Lung microvascular endothelial cell (primary cell): ENCODE results near the gene SMC6. TPM values are rescaled to one million over a fixed set of nuclear protein-coding genes. Genes with fewer than 3 reads are reported as not detected.

Experiments used
- DNase-seq, 2 donors: peaks; one replicate each; pipeline versions ENCODE4 v3.0.0 to v3.0.0-alpha.2; 2010; ENCODE audit warnings: low read depth in 2 of 2
- total RNA-seq: library from RNA; depleted of rRNA; stranded (reverse); fragments of >200 nt; gene quantifications from 2 replicates; pipeline ENCODE4 v1.2.1, GENCODE V29; 2014

Gene SMC6
- total RNA-seq, 1 donor from 2014 or later: 10.9 TPM

- DNase-seq: no peak
Measured at GRCh38 chr2:17718689-17719088, 34.9 kb downstream of the SMC6 start.

DNA sequence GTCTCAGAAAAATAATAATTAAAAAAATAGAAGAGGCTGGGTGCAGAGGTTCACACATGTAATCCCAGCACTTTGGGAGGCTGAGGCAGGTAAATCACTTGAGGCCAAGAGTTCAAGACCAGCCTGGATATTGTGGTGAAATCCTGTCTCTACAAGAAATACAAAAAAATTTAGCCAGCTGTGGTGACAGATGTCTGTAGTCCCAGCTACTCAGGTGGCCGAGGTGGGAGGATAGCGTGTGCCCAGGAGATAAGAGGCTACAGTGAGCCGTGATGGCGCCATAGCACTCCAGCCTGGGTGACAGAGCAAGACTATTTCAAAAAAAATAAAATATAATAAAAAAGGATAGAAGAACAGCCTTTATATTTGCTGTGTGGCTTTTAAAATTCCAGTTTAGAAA lies 35.9 kb downstream of the SMC6 start:
- no peak for DNase-seq

- DNase-seq: peak in 1 of 2 donors; percentile 5
Measured at GRCh38 chr2:17713291-17713690, 40.3 kb downstream of the SMC6 start.

- DNase-seq: no peak
Measured at GRCh38 chr2:17710547-17711248, 42.9 kb downstream of the SMC6 start.

DNA sequence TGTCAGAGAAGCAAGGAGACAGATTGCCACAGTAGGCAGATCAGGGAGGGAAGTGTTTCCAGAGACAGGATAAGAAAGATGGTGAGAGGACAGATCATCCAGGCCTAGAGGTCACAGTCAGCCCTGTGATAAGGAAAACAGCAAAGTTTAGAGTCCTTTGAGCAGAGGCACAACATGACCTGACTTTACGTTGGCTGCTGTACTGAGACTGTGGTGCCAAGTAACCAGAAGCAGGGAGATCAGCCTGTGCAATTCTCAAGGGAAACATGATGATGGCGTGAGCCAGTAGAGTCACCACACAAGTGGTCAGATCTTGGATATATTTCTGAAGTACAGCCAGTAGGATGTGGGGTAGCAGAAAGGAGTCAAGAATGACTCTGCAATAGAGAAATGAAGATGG lies 43.7 kb downstream of the SMC6 start:
- no peak for DNase-seq

- no peak for DNase-seq
Measured at GRCh38 chr2:17708501-17708900, 45.1 kb downstream of the SMC6 start.

GRCh38 chr2:17706845-17707244 lies 46.8 kb downstream of the SMC6 start:
- no peak for DNase-seq

DNA sequence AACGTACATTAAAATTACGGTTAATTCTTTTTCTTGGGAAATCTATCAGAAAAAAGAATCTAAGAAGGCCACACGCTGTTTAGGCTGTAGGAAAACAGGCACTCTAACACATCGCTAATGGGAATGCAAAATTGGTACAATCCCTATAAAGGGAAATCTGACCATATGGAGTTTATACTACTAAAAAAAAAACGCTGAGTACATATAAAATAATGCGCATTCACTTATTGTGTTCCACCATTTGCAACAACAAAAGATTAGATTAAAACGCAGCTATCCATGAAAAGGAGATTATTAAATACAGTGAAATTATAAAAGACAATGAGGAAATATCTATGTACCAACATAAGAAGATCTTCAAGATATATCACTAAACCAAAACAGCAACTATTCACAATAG lies 62.8 kb downstream of the SMC6 start:
- no peak for DNase-seq

DNA sequence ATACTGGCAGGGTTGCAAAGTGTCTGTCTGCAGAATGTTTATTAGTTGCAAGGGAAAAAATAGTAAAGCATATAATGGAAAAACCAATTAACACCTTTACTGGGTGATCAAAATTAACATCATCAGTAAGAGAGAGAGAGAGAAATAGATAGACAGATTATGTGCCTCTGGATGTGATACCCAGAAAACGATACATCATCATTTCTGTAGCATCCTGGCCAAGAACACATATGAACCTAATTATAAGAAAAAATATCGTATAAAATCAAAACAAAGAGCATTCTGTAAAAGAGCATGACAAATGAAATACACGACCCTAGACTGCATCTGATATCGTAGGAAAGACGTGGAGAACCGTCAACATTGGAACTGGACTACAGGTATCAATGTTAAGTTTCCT lies 64.6 kb downstream of the SMC6 start:
- DNase-seq: no peak

GRCh38 chr2:17688600-17688999 lies 65.0 kb downstream of the SMC6 start:
- no peak for DNase-seq

DNA sequence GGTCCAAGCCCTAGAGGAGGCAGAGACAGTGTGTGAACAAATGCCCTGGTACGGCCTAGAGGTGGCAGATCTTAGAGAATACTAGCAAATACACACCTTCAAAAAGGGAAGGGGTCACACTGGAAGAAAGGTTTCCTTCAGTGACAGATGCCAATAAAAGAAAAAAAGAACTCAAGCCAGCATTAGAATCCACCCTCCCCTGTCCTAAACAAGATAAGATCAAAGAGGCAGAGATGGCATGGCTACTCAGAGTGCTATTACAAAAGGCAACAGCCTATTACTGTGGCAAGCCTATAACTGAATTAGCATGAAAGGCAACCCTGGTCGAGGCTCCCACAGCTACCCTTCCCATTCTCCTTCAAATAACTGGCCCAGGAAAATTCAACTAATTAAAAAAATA lies 69.6 kb downstream of the SMC6 start:
- DNase-seq: no peak

GRCh38 chr2:17682098-17682857 lies 71.3 kb downstream of the SMC6 start:
- no peak for DNase-seq

- no peak for DNase-seq
Measured at GRCh38 chr2:17680119-17680518, 73.5 kb downstream of the SMC6 start.

- DNase-seq: no peak
Measured at GRCh38 chr2:17674817-17675216, 78.8 kb downstream of the SMC6 start.

- peak in 1 of 2 donors; percentile 43 for DNase-seq
Measured at GRCh38 chr2:17672583-17673317, 80.9 kb downstream of the SMC6 start.

GRCh38 chr2:17667898-17668297 lies 85.7 kb downstream of the SMC6 start:
- no peak for DNase-seq

GRCh38 chr2:17664534-17664933 lies 89.1 kb downstream of the SMC6 start:
- DNase-seq: no peak

DNA sequence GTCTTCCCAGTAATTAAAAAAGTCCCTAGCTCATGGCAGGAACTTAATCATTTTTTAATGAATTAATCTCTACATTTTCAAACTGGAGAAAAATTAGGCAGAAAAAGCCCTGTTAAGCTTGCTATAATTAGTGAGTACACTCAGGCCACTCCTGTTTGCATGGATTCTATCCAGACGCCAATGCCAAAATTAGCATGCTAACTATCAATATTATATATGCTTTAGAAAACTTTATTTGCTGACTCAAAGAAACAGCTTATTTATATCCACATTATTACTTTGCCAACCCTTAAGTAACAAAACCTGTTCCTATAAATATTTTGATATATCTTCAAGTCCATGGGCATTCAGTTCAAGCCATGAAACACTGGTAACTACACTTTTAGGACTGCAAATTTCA lies 90.9 kb downstream of the SMC6 start:
- no peak for DNase-seq

DNA sequence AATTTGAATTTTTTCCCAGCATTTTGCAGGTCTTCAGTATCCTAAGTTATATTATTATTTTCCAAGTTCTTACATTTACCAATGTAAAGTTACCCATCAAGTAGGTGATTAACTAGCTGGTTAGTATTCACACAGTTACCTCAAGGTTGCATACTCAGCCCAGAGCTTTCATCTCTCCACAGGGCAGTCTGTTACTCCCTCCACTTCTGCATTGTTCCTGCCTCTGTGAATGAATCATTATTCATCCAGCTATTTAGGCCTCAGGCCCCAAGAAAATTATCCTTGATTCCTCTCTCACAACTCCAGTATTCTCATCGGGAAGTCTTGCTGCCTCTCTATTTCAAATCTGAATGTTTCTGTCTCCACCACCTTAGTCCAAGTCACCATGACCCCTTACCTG lies 92.2 kb downstream of the SMC6 start:
- no peak for DNase-seq

GRCh38 chr2:17660219-17660618 lies 93.4 kb downstream of the SMC6 start:
- no peak for DNase-seq

DNA sequence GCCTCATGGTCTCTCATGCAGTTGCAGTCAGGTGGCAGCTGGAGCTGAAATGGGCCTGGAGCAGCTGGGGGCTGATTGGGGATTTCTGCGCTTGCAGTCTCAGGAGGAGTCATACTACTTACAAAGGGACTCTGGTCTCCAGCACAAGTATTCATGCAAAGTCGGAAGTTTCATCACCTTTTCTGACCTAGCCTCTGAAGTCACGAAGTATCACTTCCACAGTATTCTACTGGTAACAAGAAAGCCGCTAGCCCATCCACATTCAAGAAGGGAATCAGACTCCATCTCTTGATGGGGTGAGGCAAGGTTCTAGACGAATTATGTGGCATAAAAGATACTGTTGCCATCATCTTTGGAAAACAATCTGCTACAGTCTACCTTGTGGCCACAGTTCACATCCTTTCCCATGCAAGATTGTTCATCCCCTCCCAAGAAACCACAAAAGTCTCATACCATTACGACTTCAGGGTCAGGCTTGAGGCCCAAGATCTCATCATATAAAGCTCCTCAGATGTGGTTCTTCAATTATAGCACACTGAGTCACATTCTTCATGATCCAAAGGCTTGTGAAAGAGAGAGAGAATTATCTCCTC lies 95.3 kb downstream of the SMC6 start:
- no peak for DNase-seq

- DNase-seq: no peak
Measured at GRCh38 chr2:17657759-17658158, 95.9 kb downstream of the SMC6 start.
